Endothelial cell of hepatic sinusoid (primary cell): ENCODE data around the gene MYO18A.
"Not testable (repeated sequence)": the region's sequence is repeated elsewhere in the genome, so short reads cannot be mapped to it uniquely, and the experiment has no call there.

ENCODE experiments used
- in situ Hi-C: cut with HindIII; loops from 2 replicates; pipeline ENCODE4 v1.10.0; 2017; ENCODE audit warnings: low sequenced_read_pairs

MYO18A gene

DNA sequence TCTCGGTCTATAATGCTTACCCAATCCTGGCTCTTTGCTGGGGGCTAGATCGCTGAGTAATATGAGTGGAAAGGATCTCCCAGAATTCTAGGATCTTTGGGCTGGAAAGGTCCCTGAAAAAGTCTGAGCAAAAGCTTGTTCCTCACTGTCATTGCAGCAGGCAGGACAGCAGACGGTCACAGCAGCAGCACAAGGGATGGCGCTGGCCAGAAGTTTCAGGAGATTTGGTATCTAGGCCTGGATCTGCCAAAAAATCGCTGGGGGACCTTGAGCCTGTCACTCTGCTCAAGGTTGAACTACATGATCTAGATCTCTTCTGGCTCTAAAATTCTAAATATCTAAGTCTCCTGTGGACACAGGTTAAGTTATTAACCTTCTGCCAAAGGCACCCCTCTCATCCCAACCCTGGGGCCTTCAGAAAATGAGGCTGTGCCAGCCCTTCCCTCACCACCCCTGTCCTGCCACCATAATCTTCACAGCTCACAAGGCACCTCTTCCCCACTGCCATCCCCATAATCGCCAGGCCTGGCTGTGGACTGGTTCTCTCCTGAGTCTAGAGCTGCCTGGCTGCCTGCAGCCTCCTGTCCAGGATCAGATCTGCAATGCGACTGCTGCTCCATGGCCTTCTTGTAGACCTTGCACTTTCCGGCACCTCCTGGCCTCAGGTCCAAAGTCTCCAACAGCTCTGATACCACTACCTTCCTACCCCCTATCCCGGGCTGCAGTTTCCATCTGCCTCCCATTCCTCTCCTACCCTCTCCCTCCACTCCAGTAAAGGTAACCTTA is 10.2 kb downstream of the MYO18A start:
- in situ Hi-C loops = no loop called here

DNA sequence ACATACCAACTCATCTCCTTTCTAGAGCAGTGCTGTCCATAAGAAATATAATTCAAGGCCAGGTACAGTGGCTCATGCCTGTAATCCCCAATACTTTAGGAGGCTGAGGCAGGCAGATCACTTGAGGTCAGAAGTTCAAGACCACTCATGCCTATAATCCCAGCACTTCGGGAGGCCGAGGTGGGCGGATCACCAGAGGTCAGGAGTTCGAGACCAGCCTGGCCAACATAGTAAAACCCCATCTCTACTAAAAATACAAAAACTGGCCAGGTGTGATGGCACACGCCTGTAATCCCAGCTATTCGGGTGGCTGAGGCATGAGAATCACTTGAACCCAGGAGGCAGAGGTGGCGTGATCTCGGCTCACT is 11.5 kb downstream of the MYO18A start:
- in situ Hi-C loops = not testable (repeated sequence)

DNA sequence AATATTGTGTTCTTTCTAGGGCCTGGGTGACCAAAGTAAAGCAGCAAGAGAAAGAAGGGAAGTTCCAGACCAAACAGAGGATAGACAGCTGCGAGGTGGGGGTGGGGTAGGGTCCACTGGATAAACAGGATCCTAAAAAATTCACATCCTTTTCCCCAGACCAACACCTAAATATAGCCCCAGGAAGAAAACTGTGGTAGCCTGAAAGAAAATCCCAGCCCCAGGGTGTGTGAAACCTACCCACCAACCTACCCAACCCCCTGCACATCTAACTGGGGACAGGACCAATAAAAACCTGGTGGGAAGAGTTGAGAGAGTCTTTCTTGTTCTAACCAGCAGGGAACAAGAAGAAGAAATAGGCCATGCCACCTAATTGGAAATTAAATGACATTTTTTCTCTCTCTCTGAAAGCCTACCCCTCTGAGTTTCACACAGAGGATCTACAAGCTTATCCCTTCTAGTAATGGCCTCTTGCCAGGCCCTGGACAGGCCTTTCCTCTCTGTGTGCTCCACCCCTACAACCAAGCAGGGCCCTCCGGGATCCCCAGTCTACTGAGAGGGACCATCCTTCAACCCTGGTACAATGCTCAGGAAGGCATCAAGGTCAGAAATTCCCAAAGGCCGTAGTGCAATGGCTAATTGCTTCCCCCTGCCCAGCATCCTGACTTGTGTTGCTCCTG is 12.0 kb downstream of the MYO18A start:
- in situ Hi-C loops = no loop called here

DNA sequence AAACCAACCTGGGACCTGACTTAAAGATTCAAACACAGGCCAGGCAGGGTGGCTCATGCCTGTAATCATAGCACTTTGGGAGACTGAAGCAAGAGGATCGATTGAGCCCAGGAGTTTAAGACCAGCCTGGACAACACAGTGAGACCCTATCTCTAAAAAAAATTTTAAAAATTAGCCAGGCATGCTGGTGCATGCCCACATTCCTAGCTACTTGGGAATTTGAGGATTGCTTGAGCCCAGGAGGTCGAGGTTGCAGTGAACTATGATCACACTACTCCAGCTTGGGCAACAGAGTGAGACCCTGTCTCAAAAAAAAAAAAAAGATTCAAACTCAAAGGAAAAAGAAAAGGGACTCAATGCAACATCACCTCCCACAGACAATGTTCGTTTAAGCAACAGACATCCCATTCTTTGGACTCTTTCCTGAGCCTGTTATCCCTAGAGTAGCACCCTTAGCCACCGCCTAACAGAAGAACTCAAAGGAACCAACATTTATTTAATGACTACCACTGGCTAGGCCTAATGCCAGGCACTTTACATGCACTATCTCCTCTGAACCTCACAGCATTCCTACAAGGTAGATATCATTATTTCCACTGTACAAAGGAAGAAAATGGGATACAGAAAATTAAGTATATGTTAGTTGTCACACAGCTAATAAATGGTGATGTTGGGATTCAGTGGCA is 12.7 kb downstream of the MYO18A start:
- in situ Hi-C loops = no loop called here

DNA sequence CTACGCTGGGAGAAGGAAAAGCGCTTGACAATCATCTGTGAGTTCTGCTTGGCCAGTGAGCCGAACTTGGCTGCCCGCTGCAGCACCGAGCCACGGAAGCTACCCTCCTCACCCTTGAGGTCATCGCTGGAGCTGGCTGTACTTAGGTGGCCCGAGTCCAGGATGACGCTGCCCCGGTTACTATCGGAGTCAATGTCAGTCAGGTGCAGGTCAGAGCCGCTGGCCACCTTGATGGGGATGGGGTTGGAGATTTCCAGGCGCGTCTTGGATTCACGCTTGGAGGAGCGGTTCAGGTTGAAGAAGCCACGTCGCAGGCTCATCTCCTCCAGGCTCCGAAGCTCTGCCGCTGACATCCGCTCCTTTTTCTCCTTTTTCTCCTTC is 13.7 kb downstream of the MYO18A start:
- in situ Hi-C loops = no loop called here

GRCh38 chr17:29165800-29166506 is 14.2 kb downstream of the MYO18A start:
- in situ Hi-C loops = no loop called here

- in situ Hi-C loops = no loop called here
Observed at GRCh38 chr17:29165261-29165660, 14.9 kb downstream of the MYO18A start.

DNA sequence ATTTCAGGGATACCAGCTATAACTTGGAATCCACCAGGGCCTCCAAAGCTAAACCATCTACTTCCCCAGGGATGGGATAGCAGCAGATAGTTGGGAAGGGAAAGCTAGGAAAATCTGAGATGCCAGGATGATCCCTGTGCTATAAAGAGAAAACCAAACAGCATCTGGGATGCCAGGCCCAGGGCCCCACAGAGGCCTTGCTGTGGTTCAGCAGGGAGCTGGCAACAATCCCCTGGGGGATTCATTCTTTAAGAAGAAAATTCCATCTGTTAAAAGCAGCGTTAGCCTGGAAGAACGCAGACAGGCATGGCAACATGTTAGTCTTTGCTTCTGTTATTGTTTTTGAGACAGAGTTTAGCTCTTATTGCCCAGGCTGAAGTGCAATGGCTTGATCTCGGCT is 16.6 kb downstream of the MYO18A start:
- in situ Hi-C loops = no loop called here

DNA sequence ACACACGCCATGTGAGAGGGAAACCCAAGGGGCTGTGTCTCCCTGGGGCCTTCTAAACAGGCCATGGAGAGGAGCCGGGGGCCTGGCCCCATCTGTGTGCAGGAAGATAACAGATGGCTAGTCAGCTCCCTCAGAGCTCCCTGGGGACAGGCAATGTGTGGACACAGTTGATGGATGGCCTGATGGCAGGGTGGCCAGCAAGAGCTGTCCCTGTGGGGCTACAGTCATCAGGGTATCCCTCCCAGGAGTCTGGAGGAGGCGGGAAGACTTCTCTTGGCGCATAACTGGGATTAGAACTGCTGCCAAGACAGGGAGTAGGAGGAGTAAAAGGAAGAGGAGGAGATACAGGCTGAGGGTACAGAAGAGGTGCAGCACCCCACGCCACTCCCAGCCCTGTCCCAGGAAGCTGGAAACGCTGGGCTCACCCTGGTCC is 17.3 kb downstream of the MYO18A start:
- in situ Hi-C loops = no loop called here

- in situ Hi-C loops = no loop called here
Observed at GRCh38 chr17:29162082-29162908, 17.9 kb downstream of the MYO18A start.

- in situ Hi-C loops = no loop called here
Observed at GRCh38 chr17:29160253-29160652, 19.9 kb downstream of the MYO18A start.

- in situ Hi-C loops = loop anchor here (5.0 kb wide), 2 partner anchors 53 to 78 kb away; no protein-coding TSS in a partner anchor
Observed at GRCh38 chr17:29159306-29159860, 20.8 kb downstream of the MYO18A start.

DNA sequence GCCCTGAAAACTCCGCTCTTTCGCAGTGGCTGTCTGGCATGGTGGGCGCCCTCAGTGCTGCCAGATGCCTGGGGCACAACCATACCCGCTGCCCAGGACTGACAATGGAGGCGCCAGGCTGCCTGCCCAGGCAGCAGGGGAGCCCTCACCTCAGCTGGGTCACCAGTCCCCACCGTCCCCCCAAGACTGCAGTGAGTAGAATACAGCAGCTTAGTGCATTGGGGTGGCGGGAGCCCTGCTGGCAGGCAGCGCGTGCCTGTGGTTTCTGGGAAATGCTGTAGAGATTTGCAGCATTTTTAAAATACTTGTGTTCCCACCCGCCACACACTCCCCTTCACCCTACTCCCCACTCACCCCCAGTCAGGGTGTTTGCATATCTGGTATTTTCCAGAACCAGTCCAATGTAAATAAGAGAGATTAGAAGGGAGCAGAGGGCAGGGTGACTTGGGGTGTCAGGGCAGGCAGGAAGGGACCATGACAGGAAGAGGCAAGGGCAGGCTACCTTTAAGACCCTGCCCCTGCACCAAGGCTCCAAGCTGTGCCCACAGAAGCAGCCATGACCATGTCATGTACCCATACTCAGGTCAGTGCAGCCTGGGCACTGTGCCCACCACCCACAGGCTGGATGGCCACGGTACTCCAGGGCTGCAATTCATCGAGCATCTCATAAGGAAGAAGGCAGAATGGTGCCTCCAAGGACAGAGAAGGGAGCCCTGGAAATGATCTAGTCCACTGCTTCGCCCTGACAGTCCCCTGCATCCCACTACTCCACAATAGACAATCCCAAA is 21.5 kb downstream of the MYO18A start:
- in situ Hi-C loops = loop anchor here (5.0 kb wide), 2 partner anchors 54 to 79 kb away; no protein-coding TSS in a partner anchor

DNA sequence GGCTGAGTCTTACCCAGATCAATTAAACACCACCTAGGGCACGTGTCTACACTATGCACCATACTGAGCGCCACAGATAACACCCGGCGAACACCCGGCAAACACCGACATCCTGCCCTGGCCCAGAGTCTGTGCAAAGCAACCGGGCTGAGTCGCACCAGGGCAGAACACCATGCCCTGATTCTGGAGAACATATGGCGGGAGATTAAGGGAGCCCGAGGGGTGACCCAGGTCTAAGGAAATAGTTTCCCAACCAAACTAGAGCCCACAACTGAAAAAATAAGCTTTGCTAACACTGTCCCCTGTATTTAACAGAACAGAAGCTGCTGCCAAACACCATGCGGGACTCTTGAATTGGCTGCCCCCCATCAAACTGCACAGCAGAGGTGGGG is 22.1 kb downstream of the MYO18A start:
- in situ Hi-C loops = loop anchor here (5.0 kb wide), 2 partner anchors 54 to 79 kb away; no protein-coding TSS in a partner anchor

DNA sequence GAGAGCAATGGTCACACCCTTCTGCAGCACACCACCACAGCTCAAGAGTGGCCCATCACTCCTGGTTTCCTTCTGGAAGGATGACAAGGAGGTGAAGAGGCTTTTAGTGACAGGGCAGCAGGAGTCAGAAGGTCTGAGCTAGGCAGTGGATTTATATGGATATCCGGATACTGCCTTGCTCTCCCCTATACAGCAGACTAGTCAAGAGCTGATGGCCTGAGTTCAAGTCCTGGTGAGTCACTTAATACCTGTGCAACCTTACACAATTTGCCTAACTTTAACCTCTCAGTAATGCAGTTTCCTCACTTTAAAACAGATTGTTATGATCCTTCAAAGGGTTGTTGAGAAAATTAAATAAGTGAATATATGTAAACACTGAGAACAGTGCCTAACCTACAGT is 22.9 kb downstream of the MYO18A start:
- in situ Hi-C loops = loop anchor here (5.0 kb wide), 2 partner anchors 55 to 80 kb away; no protein-coding TSS in a partner anchor

DNA sequence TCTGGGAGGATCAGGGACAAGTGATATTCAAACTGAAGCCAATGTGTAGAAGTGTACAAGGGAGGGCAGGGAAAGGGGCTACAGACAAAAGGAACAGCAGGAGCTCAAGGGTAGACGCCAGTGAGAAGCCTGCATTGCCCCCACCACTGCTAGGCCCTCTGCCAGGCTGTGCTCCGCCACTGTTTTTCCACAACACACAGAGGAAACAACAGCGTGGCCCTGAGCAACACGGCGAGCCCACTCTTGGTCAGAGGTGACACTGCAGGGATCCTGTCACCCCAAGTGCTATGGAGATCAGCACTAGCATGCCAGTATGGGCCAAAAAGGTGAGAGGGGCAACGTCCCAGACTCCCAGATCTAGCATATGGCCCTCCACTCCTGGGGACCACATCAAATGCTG is 23.4 kb downstream of the MYO18A start:
- in situ Hi-C loops = loop anchor here (5.0 kb wide), 2 partner anchors 56 to 81 kb away; no protein-coding TSS in a partner anchor

GRCh38 chr17:29155966-29156338 is 24.2 kb downstream of the MYO18A start:
- in situ Hi-C loops = loop anchor here (5.0 kb wide), 2 partner anchors 56 to 81 kb away; no protein-coding TSS in a partner anchor

DNA sequence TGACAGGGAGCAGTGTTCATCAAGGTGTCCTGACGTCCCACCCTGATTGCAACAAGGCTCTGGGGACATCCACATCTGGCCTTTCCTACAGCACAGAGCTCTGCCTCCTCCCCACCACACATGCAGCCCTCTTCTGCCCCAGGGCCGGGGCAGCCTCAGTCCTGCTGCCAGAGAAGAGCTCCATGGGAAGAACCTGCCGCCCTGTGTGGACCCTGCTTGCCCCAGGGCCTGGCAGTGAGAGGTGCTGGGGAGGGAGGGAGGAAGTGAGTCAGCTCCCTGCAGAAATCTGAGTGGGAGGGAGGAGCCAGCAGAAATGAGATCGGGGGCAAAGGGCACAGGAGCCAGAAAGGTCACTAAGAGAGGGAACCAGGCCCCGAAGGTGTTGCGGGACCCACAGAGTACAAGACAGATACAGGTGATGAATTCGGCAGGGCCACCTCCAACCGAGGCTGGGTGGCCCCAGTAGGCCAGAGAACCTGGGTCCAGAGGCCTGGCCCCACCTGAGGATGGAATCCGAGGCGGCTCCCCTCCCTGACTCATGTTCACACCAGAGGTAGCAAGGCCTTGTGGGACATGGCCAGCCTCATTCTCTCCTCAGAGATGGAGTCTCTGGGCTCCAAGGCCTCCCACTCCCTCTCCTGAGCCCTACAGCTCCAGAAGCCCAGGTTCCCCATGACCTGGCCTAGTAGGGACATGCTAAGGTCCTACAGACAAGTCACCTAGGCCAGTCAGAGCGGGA is 24.8 kb downstream of the MYO18A start:
- in situ Hi-C loops = loop anchor here (5.0 kb wide), 2 partner anchors 57 to 82 kb away; no protein-coding TSS in a partner anchor
